Measurements from ENCODE around the gene IL18R1. TPM values are rescaled to one million over a fixed set of nuclear protein-coding genes. Genes with fewer than 3 reads are reported as not detected.

Gene IL18R1
- total and polyA plus RNA-seq, 4 donors = 4.8 to 12.7 (median 5.9) TPM

GRCh38 chr2:102376052-102376591, 20.5 kb downstream of the IL18R1 start:
- Histone ChIP-seq H3K9me3 (ENCODE audit: control insufficient read depth in 4 of 4, low read length in 3 of 4) (no peaks in the 10 kb centered on the region), H3K27me3 (ENCODE audit: control insufficient read depth in 4 of 4, insufficient read depth in 4 of 4, low read length in 3 of 4) (no peaks in the 10 kb centered on the region), H3K9ac (ENCODE audit: low read depth in 1 of 2, low read length in 2 of 2) (no peak overlapping the region), H3K4me3 (ENCODE audit: low read depth in 1 of 3, low read length in 3 of 3) (no peak overlapping the region), H3K36me3 (ENCODE audit: control insufficient read depth in 4 of 4, insufficient read depth in 3 of 4, low read depth in 1 of 4, low read length in 3 of 4) (no peaks in the 10 kb centered on the region), H3K27ac (ENCODE audit: low read depth in 1 of 2, low read length in 2 of 2) (no peak overlapping the region), H3K4me1 (ENCODE audit: control insufficient read depth in 4 of 4, insufficient read depth in 4 of 4, low read length in 3 of 4) (no peaks in the 10 kb centered on the region)
- WGBS = 93% methylated on average over 1 of the region's 1 CpG
- no peak for TF ChIP-seq SP1 (IDR thresholded peaks at IDR 0.05)
- TF ChIP-seq HNF4A (conservative IDR thresholded peaks at IDR 0.05) = no peak
- TF ChIP-seq NR2F2 (IDR thresholded peaks at IDR 0.05) = no peak
- TF ChIP-seq ATF3 (IDR thresholded peaks at IDR 0.05) = no peak
- TF ChIP-seq JUND (IDR thresholded peaks at IDR 0.05) = no peak
- no peak for TF ChIP-seq YY1 (IDR thresholded peaks at IDR 0.05)
- TF ChIP-seq, protein P1, sequence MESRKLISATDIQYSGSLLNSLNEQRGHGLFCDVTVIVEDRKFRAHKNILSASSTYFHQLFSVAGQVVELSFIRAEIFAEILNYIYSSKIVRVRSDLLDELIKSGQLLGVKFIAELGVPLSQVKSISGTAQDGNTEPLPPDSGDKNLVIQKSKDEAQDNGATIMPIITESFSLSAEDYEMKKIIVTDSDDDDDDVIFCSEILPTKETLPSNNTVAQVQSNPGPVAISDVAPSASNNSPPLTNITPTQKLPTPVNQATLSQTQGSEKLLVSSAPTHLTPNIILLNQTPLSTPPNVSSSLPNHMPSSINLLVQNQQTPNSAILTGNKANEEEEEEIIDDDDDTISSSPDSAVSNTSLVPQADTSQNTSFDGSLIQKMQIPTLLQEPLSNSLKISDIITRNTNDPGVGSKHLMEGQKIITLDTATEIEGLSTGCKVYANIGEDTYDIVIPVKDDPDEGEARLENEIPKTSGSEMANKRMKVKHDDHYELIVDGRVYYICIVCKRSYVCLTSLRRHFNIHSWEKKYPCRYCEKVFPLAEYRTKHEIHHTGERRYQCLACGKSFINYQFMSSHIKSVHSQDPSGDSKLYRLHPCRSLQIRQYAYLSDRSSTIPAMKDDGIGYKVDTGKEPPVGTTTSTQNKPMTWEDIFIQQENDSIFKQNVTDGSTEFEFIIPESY (IDR thresholded peaks at IDR 0.05) = no peak
- no peak for TF ChIP-seq MAX (IDR thresholded peaks at IDR 0.05)
- TF ChIP-seq FOXA1 (IDR thresholded peaks at IDR 0.05) = no peak
- TF ChIP-seq, protein P2, sequence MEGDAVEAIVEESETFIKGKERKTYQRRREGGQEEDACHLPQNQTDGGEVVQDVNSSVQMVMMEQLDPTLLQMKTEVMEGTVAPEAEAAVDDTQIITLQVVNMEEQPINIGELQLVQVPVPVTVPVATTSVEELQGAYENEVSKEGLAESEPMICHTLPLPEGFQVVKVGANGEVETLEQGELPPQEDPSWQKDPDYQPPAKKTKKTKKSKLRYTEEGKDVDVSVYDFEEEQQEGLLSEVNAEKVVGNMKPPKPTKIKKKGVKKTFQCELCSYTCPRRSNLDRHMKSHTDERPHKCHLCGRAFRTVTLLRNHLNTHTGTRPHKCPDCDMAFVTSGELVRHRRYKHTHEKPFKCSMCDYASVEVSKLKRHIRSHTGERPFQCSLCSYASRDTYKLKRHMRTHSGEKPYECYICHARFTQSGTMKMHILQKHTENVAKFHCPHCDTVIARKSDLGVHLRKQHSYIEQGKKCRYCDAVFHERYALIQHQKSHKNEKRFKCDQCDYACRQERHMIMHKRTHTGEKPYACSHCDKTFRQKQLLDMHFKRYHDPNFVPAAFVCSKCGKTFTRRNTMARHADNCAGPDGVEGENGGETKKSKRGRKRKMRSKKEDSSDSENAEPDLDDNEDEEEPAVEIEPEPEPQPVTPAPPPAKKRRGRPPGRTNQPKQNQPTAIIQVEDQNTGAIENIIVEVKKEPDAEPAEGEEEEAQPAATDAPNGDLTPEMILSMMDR (IDR thresholded peaks at IDR 0.05; ENCODE audit: low read depth, low read length, missing input control) = no peak
- TF ChIP-seq HNF4G (IDR thresholded peaks at IDR 0.05) = no peak
- no peak for TF ChIP-seq FOXA2 (IDR thresholded peaks at IDR 0.05)
- no peak for TF ChIP-seq RXRA (IDR thresholded peaks at IDR 0.05)
- DNase-seq (ENCODE audit: low spot score) = no peak

DNA sequence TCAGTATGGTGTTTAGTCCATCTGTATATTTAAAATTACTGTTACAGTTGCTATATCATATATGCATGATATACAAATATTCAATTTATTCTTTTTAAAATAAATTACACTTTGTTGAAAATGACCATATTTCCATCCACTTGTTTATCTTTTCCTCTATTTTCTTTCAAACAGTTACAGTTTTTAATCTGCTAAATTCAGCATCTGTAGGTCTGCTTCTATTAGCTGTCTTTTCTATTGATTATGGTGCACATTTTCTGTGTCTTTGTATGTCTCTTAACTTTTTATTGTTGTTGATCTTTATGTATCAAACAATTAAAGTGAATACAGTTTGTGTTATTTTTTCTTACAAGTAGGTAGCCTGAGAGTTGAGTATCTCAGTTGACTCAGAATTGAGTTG, 28.1 kb downstream of the IL18R1 start:
- H3K9ac ChIP-seq (ENCODE audit: low read depth in 1 of 2, low read length in 2 of 2) = no peak overlapping the region
- DNase-seq (ENCODE audit: low spot score) = no peak
- H3K27me3 ChIP-seq (ENCODE audit: control insufficient read depth in 4 of 4, insufficient read depth in 4 of 4, low read length in 3 of 4) = no peaks in the 10 kb centered on the region
- H3K4me1 ChIP-seq (ENCODE audit: control insufficient read depth in 4 of 4, insufficient read depth in 4 of 4, low read length in 3 of 4) = no peaks in the 10 kb centered on the region
- peaks cover 0 to 12% (median 2%) of the 10 kb centered on the region in 4 donors for H3K9me3 ChIP-seq (ENCODE audit: control insufficient read depth in 4 of 4, low read length in 3 of 4)
- TF ChIP-seq ATF3 (IDR thresholded peaks at IDR 0.05) (no peak), NR2F2 (IDR thresholded peaks at IDR 0.05) (no peak), FOXA1 (IDR thresholded peaks at IDR 0.05) (no peak), JUND (IDR thresholded peaks at IDR 0.05) (no peak), RXRA (IDR thresholded peaks at IDR 0.05) (no peak), RAD21 (IDR thresholded peaks at IDR 0.05) (no peak), FOXA2 (IDR thresholded peaks at IDR 0.05) (no peak), HNF4A (conservative IDR thresholded peaks at IDR 0.05) (no peak), TAF1 (conservative IDR thresholded peaks at IDR 0.05) (no peak), YY1 (IDR thresholded peaks at IDR 0.05) (no peak)
- TF ChIP-seq, protein P1 (IDR thresholded peaks at IDR 0.05) = no peak
- TF ChIP-seq, protein P3, sequence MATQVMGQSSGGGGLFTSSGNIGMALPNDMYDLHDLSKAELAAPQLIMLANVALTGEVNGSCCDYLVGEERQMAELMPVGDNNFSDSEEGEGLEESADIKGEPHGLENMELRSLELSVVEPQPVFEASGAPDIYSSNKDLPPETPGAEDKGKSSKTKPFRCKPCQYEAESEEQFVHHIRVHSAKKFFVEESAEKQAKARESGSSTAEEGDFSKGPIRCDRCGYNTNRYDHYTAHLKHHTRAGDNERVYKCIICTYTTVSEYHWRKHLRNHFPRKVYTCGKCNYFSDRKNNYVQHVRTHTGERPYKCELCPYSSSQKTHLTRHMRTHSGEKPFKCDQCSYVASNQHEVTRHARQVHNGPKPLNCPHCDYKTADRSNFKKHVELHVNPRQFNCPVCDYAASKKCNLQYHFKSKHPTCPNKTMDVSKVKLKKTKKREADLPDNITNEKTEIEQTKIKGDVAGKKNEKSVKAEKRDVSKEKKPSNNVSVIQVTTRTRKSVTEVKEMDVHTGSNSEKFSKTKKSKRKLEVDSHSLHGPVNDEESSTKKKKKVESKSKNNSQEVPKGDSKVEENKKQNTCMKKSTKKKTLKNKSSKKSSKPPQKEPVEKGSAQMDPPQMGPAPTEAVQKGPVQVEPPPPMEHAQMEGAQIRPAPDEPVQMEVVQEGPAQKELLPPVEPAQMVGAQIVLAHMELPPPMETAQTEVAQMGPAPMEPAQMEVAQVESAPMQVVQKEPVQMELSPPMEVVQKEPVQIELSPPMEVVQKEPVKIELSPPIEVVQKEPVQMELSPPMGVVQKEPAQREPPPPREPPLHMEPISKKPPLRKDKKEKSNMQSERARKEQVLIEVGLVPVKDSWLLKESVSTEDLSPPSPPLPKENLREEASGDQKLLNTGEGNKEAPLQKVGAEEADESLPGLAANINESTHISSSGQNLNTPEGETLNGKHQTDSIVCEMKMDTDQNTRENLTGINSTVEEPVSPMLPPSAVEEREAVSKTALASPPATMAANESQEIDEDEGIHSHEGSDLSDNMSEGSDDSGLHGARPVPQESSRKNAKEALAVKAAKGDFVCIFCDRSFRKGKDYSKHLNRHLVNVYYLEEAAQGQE (IDR thresholded peaks at IDR 0.05) = no peak
- no peak overlapping the region for H3K27ac ChIP-seq (ENCODE audit: low read depth in 1 of 2, low read length in 2 of 2)
- no peak overlapping the region for H3K4me3 ChIP-seq (ENCODE audit: low read depth in 1 of 3, low read length in 3 of 3)
- H3K36me3 ChIP-seq (ENCODE audit: control insufficient read depth in 4 of 4, insufficient read depth in 3 of 4, low read depth in 1 of 4, low read length in 3 of 4) = peaks cover 0 to 18% (median 6%) of the 10 kb centered on the region in 4 donors
